PC-9 (cell line): ENCODE results near the gene ALCAM. TPM values are rescaled to one million over a fixed set of nuclear protein-coding genes. Genes with fewer than 3 reads are reported as not detected.
A peak's percentile ranks its signal among the peaks of the same experiment; 100 is the strongest.
"Not testable (repeated sequence)": the region's sequence is repeated elsewhere in the genome, so short reads cannot be mapped to it uniquely, and the experiment has no call there.

Source experiments
- BruUV-seq: library from RNA; stranded (reverse); fragments of 400-500 nt; replicated peaks from 2 replicates; lab custom pipeline; 2021; lab: Mats Ljungman, UMichigan
- CTCF ChIA-PET: fragments of 300-600 bp; sonication (Branson Sonifier 250); formaldehyde crosslinking; loops from one replicate; lab custom pipeline; 2022; ENCODE audit warnings: antibody characterized with exemption; lab: Charles Lee
- POLR2A ChIA-PET: fragments of 300-600 bp; sonication (Branson Sonifier 250); formaldehyde crosslinking; loops from one replicate; lab custom pipeline; 2022; ENCODE audit warnings: antibody characterized with exemption; ENCODE audit not compliant: unreplicated experiment; lab: Charles Lee
- DNase-seq, 2 experiments: peaks; one replicate each; pipeline versions ENCODE4 v3.0.0 to v3.0.0-alpha.2; 2015 to 2022; ENCODE audit warnings: mixed read lengths in 1 of 2
- H2AFZ ChIP-seq: fragments of 200-600 bp; sonication (generic); 2 replicates; pipeline ENCODE4 v1.8.1; 2017; ENCODE audit warnings: antibody characterized with exemption
- H3F3A ChIP-seq: fragments of 200-600 bp; sonication (generic); 2 replicates; pipeline ENCODE4 v1.8.1; 2017; ENCODE audit warnings: antibody characterized with exemption, mild to moderate bottlenecking, low read depth; ENCODE audit not compliant: insufficient read depth
- H3K27ac ChIP-seq: fragments of 200-600 bp; sonication (generic); 2 replicates; pipeline ENCODE4 v1.6.1; 2016; ENCODE audit warnings: mixed run types
- H3K27me3 ChIP-seq: fragments of 200-600 bp; sonication (generic); 2 replicates; pipeline ENCODE4 v1.6.1; 2016; ENCODE audit warnings: low read depth, mixed run types; ENCODE audit not compliant: insufficient read depth
- H3K36me3 ChIP-seq: fragments of 200-600 bp; sonication (generic); 2 replicates; pipeline ENCODE4 v1.6.1; 2016; ENCODE audit warnings: low read depth, mixed run types
- H3K4me1 ChIP-seq: fragments of 200-600 bp; sonication (generic); replicated peaks from 2 replicates; pipeline ENCODE4 v1.6.1; 2016; ENCODE audit warnings: mixed run types; ENCODE audit not compliant: insufficient read depth
- H3K4me2 ChIP-seq: fragments of 200-600 bp; sonication (generic); 2 replicates; pipeline ENCODE4 v1.6.1; 2017; ENCODE audit warnings: mixed run types
- H3K4me3 ChIP-seq: fragments of 200-600 bp; sonication (generic); 2 replicates; pipeline ENCODE4 v1.6.1; 2016; ENCODE audit warnings: mixed run types
- H3K79me2 ChIP-seq: fragments of 200-600 bp; sonication (generic); 2 replicates; pipeline ENCODE4 v1.6.1; 2017; ENCODE audit warnings: low read depth, mixed run types
- H3K9me2 ChIP-seq: fragments of 200-600 bp; sonication (generic); 2 replicates; pipeline ENCODE4 v1.8.1; 2017; ENCODE audit warnings: mild to moderate bottlenecking; ENCODE audit not compliant: insufficient read depth
- H3K9me3 ChIP-seq: fragments of 200-600 bp; sonication (generic); 2 replicates; pipeline ENCODE4 v1.8.1; 2016; ENCODE audit warnings: low read depth; ENCODE audit not compliant: insufficient read depth
- H4K20me1 ChIP-seq: fragments of 200-600 bp; sonication (generic); 2 replicates; pipeline ENCODE4 v1.8.1; 2017; ENCODE audit not compliant: insufficient read depth
- CTCF ChIP-seq: fragments of 200-600 bp; sonication (generic); conservative IDR thresholded peaks from 2 replicates; pipeline ENCODE4 v1.6.1; 2017; ENCODE audit warnings: mixed run types, antibody characterized with exemption, mild to moderate bottlenecking, moderate library complexity
- EZH2 ChIP-seq: fragments of 200-600 bp; sonication (generic); IDR thresholded peaks from 2 replicates; pipeline ENCODE4 v1.8.0; 2017; ENCODE audit warnings: antibody characterized with exemption, low read depth
- intact Hi-C: fragments of 100-400 bp; cut with micrococcal nuclease; formaldehyde crosslinking; loops from one replicate; pipeline ENCODE4 v1.10.0; 2022; ENCODE audit not compliant: unreplicated experiment
- total RNA-seq: library from RNA; stranded (reverse); gene quantifications from 2 replicates; pipeline ENCODE4 v1.2.3, GENCODE V29; 2021

Gene ALCAM
- total RNA-seq, 1 experiment from 2014 or later = 132 TPM

GRCh38 chr3:105598042-105598796 is 231.5 kb downstream of the ALCAM start:
- Histone ChIP-seq H2AFZ (no peak overlapping the region), H3K27ac (peak overlapping the region; percentile 49), H3K9me3 (peaks cover 8% of the 10 kb centered on the region), H3K9me2 (no peaks in the 10 kb centered on the region), H3K79me2 (no peaks in the 10 kb centered on the region), H3K4me2 (peak overlapping the region; percentile 10), H3K4me1 (peaks cover 16% of the 10 kb centered on the region), H3K36me3 (no peaks in the 10 kb centered on the region), H4K20me1 (no peaks in the 10 kb centered on the region), H3K4me3 (0 out of 2 replicates have a peak overlapping the region, but pooled peaks have one; percentile 2), H3K27me3 (no peaks in the 10 kb centered on the region), H3F3A (peaks cover 12% of the 10 kb centered on the region)
- POLR2A ChIA-PET = no interaction called here
- intact Hi-C loops = loop anchor here (1.0 kb wide), 2 partner anchors 13 to 270 kb away; no protein-coding TSS in a partner anchor
- peak; percentile 55 to 96 for DNase-seq
- BruUV-seq = no TSS peak
- no peak for TF ChIP-seq EZH2
- no peak for TF ChIP-seq CTCF
- CTCF ChIA-PET = no interaction called here

- Histone ChIP-seq H3K9me3 (peaks cover 13% of the 10 kb centered on the region), H3F3A (peaks cover 12% of the 10 kb centered on the region), H3K9me2 (no peaks in the 10 kb centered on the region), H3K79me2 (no peaks in the 10 kb centered on the region), H3K4me3 (no peak overlapping the region), H4K20me1 (no peaks in the 10 kb centered on the region), H3K27me3 (no peaks in the 10 kb centered on the region), H3K4me1 (peaks cover 16% of the 10 kb centered on the region), H2AFZ (no peak overlapping the region), H3K27ac (no peak overlapping the region), H3K36me3 (no peaks in the 10 kb centered on the region), H3K4me2 (no peak overlapping the region)
- intact Hi-C loops = no loop called here
- TF ChIP-seq CTCF (no peak), EZH2 (no peak)
- ChIA-PET POLR2A (no interaction called here), CTCF (no interaction called here)
- no peak for DNase-seq
- BruUV-seq = no TSS peak
Observed at GRCh38 chr3:105599350-105599749, 232.6 kb downstream of the ALCAM start.

GRCh38 chr3:105601756-105602155 is 235.0 kb downstream of the ALCAM start:
- H3K27ac ChIP-seq, H4K20me1 ChIP-seq, POLR2A ChIA-PET, H3K9me2 ChIP-seq, H3K4me2 ChIP-seq, H3K79me2 ChIP-seq, H3K27me3 ChIP-seq, BruUV-seq, H2AFZ ChIP-seq, CTCF ChIA-PET, DNase-seq, H3K36me3 ChIP-seq, H3K4me3 ChIP-seq, intact Hi-C loops: not testable (repeated sequence)
- H3K9me3 ChIP-seq = peaks cover 13% of the 10 kb centered on the region
- peaks cover 12% of the 10 kb centered on the region for H3F3A ChIP-seq
- H3K4me1 ChIP-seq = peaks cover 16% of the 10 kb centered on the region

- intact Hi-C loops, H3K27me3 ChIP-seq, H3K4me2 ChIP-seq, H3K9me2 ChIP-seq, H4K20me1 ChIP-seq, H3K4me3 ChIP-seq, H3K27ac ChIP-seq, POLR2A ChIA-PET, DNase-seq, H3K36me3 ChIP-seq, BruUV-seq, H3K79me2 ChIP-seq, H2AFZ ChIP-seq, CTCF ChIA-PET: not testable (repeated sequence)
- peaks cover 12% of the 10 kb centered on the region for H3K9me3 ChIP-seq
- peaks cover 12% of the 10 kb centered on the region for H3F3A ChIP-seq
- H3K4me1 ChIP-seq = peaks cover 16% of the 10 kb centered on the region
Observed at GRCh38 chr3:105602286-105602685, 235.6 kb downstream of the ALCAM start.

- H4K20me1 ChIP-seq = not testable (repeated sequence)
Observed at GRCh38 chr3:105603516-105603915, 236.8 kb downstream of the ALCAM start.

More at GRCh38 chr3:105603516-105603915, 236.8 kb downstream of the ALCAM start:
- H3K36me3 ChIP-seq, H3K27ac ChIP-seq, H3K4me3 ChIP-seq, H3K27me3 ChIP-seq, H3K4me1 ChIP-seq, H3K79me2 ChIP-seq, intact Hi-C loops, H3K9me2 ChIP-seq, H2AFZ ChIP-seq, POLR2A ChIA-PET, H3F3A ChIP-seq, BruUV-seq, H3K4me2 ChIP-seq, H3K9me3 ChIP-seq, CTCF ChIA-PET, DNase-seq: not testable (repeated sequence)
